Left lung (tissue), 10 donors: ENCODE measurements around the gene LRRC28. TPM values are rescaled to one million over a fixed set of nuclear protein-coding genes. Genes with fewer than 3 reads are reported as not detected.

Experiments
- ATAC-seq: fragments of 200-7000 bp; cut with Tn5 transposase; one replicate; pipeline ENCODE4 v1.9.1; 2020; ENCODE audit warnings: moderate library complexity
- DNase-seq, 4 donors: peaks; one replicate each; pipeline ENCODE4 v3.0.0-alpha.2; 2013 to 2020
- H3K27ac ChIP-seq, 2 donors: fragments of 200-600 bp; sonication (generic) in 1 of 2; one replicate each; pipeline versions ENCODE4 v1.5.0 to v1.8.0; 2020 to 2021
- H3K27me3 ChIP-seq, 2 donors: fragments of 200-600 bp; sonication (generic) in 1 of 2; one replicate each; pipeline versions ENCODE4 v1.5.0 to v1.8.0; 2020 to 2021
- H3K36me3 ChIP-seq, 2 donors: fragments of 200-600 bp; sonication (generic) in 1 of 2; one replicate each; pipeline versions ENCODE4 v1.5.0 to v1.8.0; 2020 to 2021
- H3K4me1 ChIP-seq, 2 donors: fragments of 200-600 bp; one replicate each; pipeline ENCODE4 v1.8.0; 2021
- H3K4me3 ChIP-seq, 2 donors: fragments of 200-600 bp; sonication (generic) in 1 of 2; one replicate each; pipeline versions ENCODE4 v1.5.0 to v1.8.0; 2020 to 2021; ENCODE audit warnings: mild to moderate bottlenecking in 1 of 2
- H3K9me3 ChIP-seq, 2 donors: fragments of 200-600 bp; sonication (generic) in 1 of 2; one replicate each; pipeline versions ENCODE4 v1.5.0 to v1.8.0; 2020 to 2021
- CTCF ChIP-seq, 2 donors: fragments of 200-600 bp; sonication (generic) in 1 of 2; IDR thresholded peaks; one replicate each; pipeline versions ENCODE4 v1.5.0 to v1.8.0; 2021; ENCODE audit warnings: antibody characterized with exemption in 2 of 2
- intact Hi-C, 2 donors: fragments of 100-400 bp; cut with DNase I; formaldehyde crosslinking; loops; one replicate each; pipeline versions ENCODE4 v1.11.2 to v1.14.2; 2022
- polyA plus RNA-seq, 6 donors: library from polyadenylated mRNA; unstranded; fragments of 120-200 nt; gene quantifications; one replicate each; pipeline ENCODE4 v1.2.1, GENCODE V29; 2013; ENCODE audit not compliant: insufficient read length in 6 of 6
- total RNA-seq, 2 donors: library from RNA; stranded (reverse); fragmentation: NEBNext Ultra II Directional; extraction: Animal tissue kit (Norgen Biotek cat#: 25700); gene quantifications; one replicate each; pipeline ENCODE4 v1.2.1, GENCODE V29; 2021
- donor health status: DM: no; HTN: yes; CAD: no.
- donor health status: DM: no; HTN: no; CAD: no.

Gene LRRC28
- total and polyA plus RNA-seq, 8 donors = 14.9 to 29.7 (median 25.0) TPM

DNA sequence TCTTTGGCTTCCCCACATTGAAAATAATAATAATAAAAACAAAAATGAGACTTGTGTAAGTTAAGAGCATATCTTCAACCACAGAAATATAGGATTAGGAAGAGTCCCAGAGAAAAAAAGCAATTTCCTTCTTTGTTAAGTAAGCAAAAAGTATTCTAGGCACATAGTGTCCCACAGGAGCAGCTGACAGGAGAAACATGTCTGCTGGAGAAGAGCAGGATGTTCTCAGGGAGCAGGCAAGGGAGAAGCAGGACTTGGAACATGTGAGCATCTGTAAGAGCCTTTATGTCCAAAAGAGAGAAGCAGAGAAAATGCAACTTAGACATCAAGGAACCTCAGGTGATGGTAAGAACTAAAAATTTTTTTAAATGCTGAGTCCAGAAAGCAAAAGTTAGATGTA lies 40.9 kb upstream of the LRRC28 start:
- ATAC-seq (no peak), DNase-seq (no peak)
- H3K27me3 ChIP-seq = no peaks in the 10 kb centered on the region
- H3K9me3 ChIP-seq = no peaks in the 10 kb centered on the region
- H3K4me1 ChIP-seq = no peaks in the 10 kb centered on the region
- intact Hi-C loops = no loop called here
- no peak for TF ChIP-seq CTCF (IDR thresholded peaks at IDR 0.05)
- no peak overlapping the region for H3K4me3 ChIP-seq
- no peaks in the 10 kb centered on the region for H3K36me3 ChIP-seq
- H3K27ac ChIP-seq = no peak overlapping the region

GRCh38 chr15:99211926-99212325 lies 39.4 kb upstream of the LRRC28 start:
- Histone ChIP-seq H3K27me3 (no peaks in the 10 kb centered on the region), H3K36me3 (no peaks in the 10 kb centered on the region), H3K27ac (no peak overlapping the region), H3K4me3 (no peak overlapping the region), H3K4me1 (no peaks in the 10 kb centered on the region), H3K9me3 (no peaks in the 10 kb centered on the region)
- intact Hi-C loops = loop anchor here in 1 of 2 donors (2.0 kb wide), 1 partner anchor 111 kb away; no protein-coding TSS in a partner anchor
- DNase-seq (no peak), ATAC-seq (no peak)
- no peak for TF ChIP-seq CTCF (IDR thresholded peaks at IDR 0.05)

DNA sequence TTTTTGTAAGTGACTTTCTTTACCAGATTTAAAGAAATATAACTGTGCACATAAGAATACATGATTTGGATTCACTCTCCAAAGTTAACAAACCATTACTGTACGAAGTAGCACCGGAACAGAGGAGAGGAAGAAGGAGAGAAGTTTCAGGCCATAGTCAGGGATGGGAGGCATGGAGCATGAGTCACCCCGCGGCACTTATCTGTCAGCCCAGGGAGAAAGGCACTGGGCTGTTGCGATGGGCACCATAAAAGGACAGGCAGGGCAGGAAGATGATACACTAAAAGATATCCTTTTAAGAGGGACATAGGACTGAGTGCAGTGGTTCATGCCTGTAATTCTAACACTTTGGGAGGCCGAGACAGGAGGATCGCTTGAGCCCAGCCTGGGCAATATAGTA lies 38.9 kb upstream of the LRRC28 start:
- intact Hi-C loops = loop anchor here in 1 of 2 donors (2.0 kb wide), 1 partner anchor 112 kb away; no protein-coding TSS in a partner anchor
- Histone ChIP-seq H3K4me1 (no peaks in the 10 kb centered on the region), H3K27ac (no peak overlapping the region), H3K36me3 (no peaks in the 10 kb centered on the region), H3K9me3 (no peaks in the 10 kb centered on the region), H3K4me3 (no peak overlapping the region), H3K27me3 (no peaks in the 10 kb centered on the region)
- no peak for TF ChIP-seq CTCF (IDR thresholded peaks at IDR 0.05)
- ATAC-seq = no peak
- DNase-seq = no peak

GRCh38 chr15:99213187-99213811 lies 38.0 kb upstream of the LRRC28 start:
- intact Hi-C loops = loop anchor here in 1 of 2 donors (2.0 kb wide), 1 partner anchor 112 kb away; no protein-coding TSS in a partner anchor
- H3K27ac ChIP-seq = no peak overlapping the region

More at GRCh38 chr15:99213187-99213811, 38.0 kb upstream of the LRRC28 start:
- peak; percentile 70 to 79 for TF ChIP-seq CTCF (IDR thresholded peaks at IDR 0.05)
- Histone ChIP-seq H3K4me3 (no peak overlapping the region), H3K36me3 (peaks cover 0 to 6% of the 10 kb centered on the region in 2 donors), H3K27me3 (no peaks in the 10 kb centered on the region), H3K4me1 (no peaks in the 10 kb centered on the region), H3K9me3 (no peaks in the 10 kb centered on the region)
- DNase-seq (peak in 3 of 4 donors; percentile 50 to 74 (median 61)), ATAC-seq (peak; percentile 96)
